T1000 (cell line): ENCODE data around the gene KRTAP10-6.
"Not testable (repeated sequence)": the region's sequence is repeated elsewhere in the genome, so short reads cannot be mapped to it uniquely, and the experiment has no call there.

Source experiments
- DNase-seq: peaks from one replicate; lab custom pipeline; 2025; ENCODE audit warnings: mixed read lengths; lab: John Stamatoyannopoulos, UW

KRTAP10-6 gene

GRCh38 chr21:44592446-44593311, at the start of gene KRTAP10-6:
Gene KRTAP10-6 (minus strand): TSS chr21:44592505. CDS start chr21:44592484, 21 bp downstream.
- DNase-seq, result no peak

GRCh38 chr21:44640761-44641160, 48.5 kb upstream of the KRTAP10-6 start:
- DNase-seq, result no peak

GRCh38 chr21:44639331-44639655, 47.0 kb upstream of the KRTAP10-6 start:
- no peak for DNase-seq

GRCh38 chr21:44638506-44639330, 46.4 kb upstream of the KRTAP10-6 start:
- not testable (repeated sequence) for DNase-seq

- DNase-seq, result not testable (repeated sequence)
These were observed 45.6 kb upstream of the KRTAP10-6 start for GRCh38 chr21:44637851-44638348.

DNA sequence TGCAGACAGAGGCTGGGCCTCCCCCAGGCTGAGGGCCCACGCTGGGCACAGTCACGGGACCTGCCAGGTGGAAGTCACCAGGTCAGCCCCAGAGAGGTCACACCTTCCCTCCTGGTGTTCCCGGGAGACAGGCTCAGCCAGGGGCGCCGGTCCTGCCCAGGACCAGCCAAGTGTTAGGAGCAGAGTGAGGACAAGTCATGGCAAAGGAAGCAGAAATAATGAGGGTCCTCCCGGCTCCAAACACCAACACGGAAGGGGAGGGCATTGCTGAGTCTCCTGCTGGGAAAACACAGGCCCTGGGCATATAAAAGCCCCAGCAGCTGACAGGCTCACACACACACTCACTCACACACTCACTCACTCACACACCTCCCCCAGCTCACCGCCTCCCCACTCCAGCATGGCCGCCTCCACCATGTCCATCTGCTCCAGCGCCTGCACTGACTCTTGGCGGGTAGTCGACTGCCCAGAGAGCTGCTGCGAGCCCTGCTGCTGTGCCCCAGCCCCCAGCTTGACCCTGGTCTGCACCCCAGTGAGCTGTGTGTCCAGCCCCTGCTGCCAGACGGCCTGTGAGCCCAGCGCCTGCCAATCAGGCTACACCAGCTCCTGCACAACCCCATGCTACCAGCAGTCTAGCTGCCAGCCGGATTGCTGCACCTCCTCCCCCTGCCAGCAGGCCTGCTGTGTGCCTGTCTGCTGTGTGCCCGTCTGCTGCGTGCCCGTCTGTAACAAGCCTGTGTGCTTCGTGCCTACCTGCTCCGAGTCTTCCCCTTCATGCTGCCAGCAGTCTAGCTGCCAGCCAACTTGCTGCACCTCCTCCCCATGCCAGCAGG, 44.9 kb upstream of the KRTAP10-6 start, which contains the start of gene KRTAP10-10:
TSS of gene KRTAP10-10 (plus strand) at position 339 of the 833 bp plus-strand sequence. CDS start at position 401, 62 bp downstream.
- no peak for DNase-seq

GRCh38 chr21:44636209-44637017, 44.1 kb upstream of the KRTAP10-6 start:
- DNase-seq, result no peak

DNA sequence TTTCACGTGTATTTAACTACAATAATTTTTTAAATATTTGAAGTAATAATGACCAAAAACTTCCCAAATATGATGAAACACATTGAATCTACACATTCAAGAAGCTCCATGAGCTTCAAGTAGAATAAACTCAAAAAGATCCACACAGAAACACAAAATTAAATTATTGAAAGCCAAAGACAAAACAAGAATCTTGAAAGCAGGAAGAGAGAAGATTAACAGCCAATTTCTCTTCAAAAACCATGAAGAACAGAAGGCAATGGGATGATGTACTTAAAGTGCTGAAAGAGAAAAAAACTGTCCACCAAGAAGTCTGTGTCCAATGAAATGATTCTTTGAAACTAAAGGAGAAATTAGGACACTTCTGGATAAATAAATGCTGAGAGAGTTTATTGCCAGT, 39.8 kb upstream of the KRTAP10-6 start:
- DNase-seq, result no peak

- DNase-seq, result no peak
These were observed 38.1 kb upstream of the KRTAP10-6 start for GRCh38 chr21:44630440-44630839.

GRCh38 chr21:44628707-44629391, 36.5 kb upstream of the KRTAP10-6 start:
- no peak for DNase-seq

DNA sequence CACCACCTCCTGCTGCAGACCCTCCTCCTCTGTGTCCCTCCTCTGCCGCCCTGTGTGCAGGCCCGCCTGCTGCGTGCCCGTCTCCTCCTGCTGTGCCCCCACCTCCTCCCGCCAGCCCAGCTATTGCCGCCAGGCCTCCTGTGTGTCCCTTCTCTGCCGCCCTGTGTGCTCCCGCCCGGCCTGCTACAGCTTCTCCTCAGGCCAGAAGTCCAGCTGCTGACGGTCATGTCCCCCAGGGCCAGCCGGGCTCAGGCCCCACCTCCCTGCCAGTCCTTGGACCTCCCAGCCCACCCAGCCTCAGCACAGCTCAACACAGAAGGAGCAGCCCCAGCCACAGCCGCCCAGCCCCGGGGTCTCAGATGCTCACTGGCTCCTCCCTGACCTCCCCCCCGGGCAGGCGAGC, 35.5 kb upstream of the KRTAP10-6 start:
- DNase-seq, result not testable (repeated sequence)

- DNase-seq, result not testable (repeated sequence)
These were observed 35.0 kb upstream of the KRTAP10-6 start for GRCh38 chr21:44627181-44627822.

DNA sequence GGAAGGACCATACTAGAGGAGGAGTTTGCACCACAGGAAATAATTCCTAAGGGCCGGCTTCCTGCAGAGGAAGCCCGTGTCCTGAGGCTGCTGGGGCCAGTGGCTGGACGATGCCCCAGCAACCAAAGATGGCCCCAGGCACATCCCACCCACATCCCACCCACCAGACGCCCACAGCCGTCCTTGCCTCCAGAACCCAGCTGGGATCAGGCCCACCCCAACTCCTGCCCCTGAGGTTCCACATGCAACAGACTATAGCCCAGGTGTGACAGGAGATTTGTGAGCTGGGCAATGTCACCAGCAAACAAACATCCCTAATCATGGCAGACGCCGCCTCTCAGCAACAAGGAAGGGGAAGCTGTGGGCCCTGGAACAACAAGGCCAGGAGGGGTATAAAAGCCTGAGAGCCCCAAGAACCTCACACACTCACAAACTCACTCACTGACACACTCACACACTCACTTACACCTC, 34.4 kb upstream of the KRTAP10-6 start, which contains the start of gene KRTAP10-9:
TSS of gene KRTAP10-9 (plus strand) at position 421 of the 471 bp plus-strand sequence. CDS start 79 bp downstream, outside the sequence.
- DNase-seq, result no peak

GRCh38 chr21:44626262-44626661, 34.0 kb upstream of the KRTAP10-6 start:
- DNase-seq, result no peak

DNA sequence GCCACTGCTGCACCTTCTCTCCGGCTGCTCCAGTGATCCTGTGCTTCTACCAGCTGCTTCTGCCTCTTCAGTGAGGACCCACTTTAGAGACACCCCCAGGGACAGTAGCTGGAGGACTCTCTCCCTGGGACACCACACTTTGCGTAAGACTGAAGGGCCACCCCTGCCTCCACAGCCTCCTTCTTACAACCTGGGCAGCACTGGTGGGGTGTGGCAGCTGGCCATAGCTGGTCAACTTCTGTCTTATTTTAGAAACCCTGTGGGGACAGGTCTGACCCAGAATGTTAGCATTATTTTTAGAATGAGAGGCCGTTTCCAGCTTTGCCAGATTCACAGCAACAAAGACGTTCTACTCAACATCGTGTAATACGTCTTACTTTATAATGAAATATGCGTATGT, 33.5 kb upstream of the KRTAP10-6 start:
- no peak for DNase-seq

DNA sequence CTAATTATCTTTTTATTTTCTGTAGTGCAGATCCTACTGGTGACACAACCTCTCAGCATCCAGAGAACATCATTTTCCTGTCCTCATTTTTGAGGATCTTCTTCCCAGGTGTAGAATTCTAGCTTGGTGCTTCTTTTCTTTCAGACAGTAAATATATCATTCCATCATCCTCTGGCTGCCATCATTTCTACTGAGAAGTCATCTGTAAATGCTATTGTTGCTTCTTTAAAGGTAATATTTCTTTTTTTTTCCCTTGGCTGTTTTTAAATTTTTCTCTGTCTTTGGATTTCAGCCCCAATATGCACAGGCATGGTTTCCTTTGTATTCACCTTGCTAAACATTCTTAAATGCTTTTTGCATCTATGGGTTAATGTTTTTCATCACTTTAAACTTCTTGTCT, 31.3 kb upstream of the KRTAP10-6 start:
- DNase-seq, result no peak

- no peak for DNase-seq
These were observed 27.6 kb upstream of the KRTAP10-6 start for GRCh38 chr21:44619886-44620285.

DNA sequence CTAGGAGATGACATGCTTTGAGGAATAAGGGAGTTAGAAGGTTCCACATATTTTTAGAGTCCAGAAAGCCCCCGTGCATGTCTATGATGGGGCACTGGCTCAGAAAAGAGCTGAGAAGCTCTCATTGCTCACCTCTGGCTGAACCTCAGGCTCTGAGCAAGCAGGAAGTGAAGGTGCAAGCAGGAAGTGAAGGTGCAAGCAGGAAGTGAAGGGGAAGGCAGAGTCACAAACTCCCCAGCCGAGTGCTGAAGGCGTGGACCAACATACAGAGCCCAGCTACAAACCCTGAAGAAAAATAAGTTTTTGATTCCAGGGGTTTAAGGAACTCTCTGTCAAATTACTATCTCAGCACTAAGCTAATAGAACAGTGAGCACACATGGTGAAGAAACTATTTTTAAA, 26.6 kb upstream of the KRTAP10-6 start:
- DNase-seq, result no peak

GRCh38 chr21:44618504-44618903, 26.2 kb upstream of the KRTAP10-6 start:
- DNase-seq, result no peak
